GM18508 (cell line): ENCODE measurements around the gene C1orf122.

Source experiments
- ATAC-seq: cut with Tn5 transposase; IDR thresholded peaks from one replicate; pipeline ENCODE4 v1.9.1; 2021; ENCODE audit warnings: moderate number of reproducible peaks; ENCODE audit not compliant: insufficient read depth, unreplicated experiment

C1orf122 gene

GRCh38 chr1:37841652-37842051 is 34.1 kb downstream of the C1orf122 start:
- ATAC-seq = no peak

- ATAC-seq = no peak
Observed at GRCh38 chr1:37844536-37844935, 36.9 kb downstream of the C1orf122 start.

GRCh38 chr1:37845049-37845646 is 37.6 kb downstream of the C1orf122 start:
- ATAC-seq = no peak

- no peak for ATAC-seq
Observed at GRCh38 chr1:37845786-37846185, 38.2 kb downstream of the C1orf122 start.

- ATAC-seq = no peak
Observed at GRCh38 chr1:37846647-37847339, 39.2 kb downstream of the C1orf122 start.

- ATAC-seq = no peak
Observed at GRCh38 chr1:37849480-37849879, 41.9 kb downstream of the C1orf122 start.

GRCh38 chr1:37850352-37850955 is 42.9 kb downstream of the C1orf122 start:
- no peak for ATAC-seq

- ATAC-seq = no peak
Observed at GRCh38 chr1:37851262-37851661, 43.7 kb downstream of the C1orf122 start.

- ATAC-seq = no peak
Observed at GRCh38 chr1:37851782-37852210, 44.2 kb downstream of the C1orf122 start.

GRCh38 chr1:37853157-37853556 is 45.6 kb downstream of the C1orf122 start:
- no peak for ATAC-seq

- ATAC-seq = no peak
Observed at GRCh38 chr1:37854406-37854805, 46.8 kb downstream of the C1orf122 start.
